Measurements from ENCODE around the gene SBF1. TPM values are rescaled to one million over a fixed set of nuclear protein-coding genes. Genes with fewer than 3 reads are reported as not detected.

The SBF1 gene
- total RNA-seq, 3 donors from 2014 or later: 30.6 to 33.1 (median 30.6) TPM

DNA sequence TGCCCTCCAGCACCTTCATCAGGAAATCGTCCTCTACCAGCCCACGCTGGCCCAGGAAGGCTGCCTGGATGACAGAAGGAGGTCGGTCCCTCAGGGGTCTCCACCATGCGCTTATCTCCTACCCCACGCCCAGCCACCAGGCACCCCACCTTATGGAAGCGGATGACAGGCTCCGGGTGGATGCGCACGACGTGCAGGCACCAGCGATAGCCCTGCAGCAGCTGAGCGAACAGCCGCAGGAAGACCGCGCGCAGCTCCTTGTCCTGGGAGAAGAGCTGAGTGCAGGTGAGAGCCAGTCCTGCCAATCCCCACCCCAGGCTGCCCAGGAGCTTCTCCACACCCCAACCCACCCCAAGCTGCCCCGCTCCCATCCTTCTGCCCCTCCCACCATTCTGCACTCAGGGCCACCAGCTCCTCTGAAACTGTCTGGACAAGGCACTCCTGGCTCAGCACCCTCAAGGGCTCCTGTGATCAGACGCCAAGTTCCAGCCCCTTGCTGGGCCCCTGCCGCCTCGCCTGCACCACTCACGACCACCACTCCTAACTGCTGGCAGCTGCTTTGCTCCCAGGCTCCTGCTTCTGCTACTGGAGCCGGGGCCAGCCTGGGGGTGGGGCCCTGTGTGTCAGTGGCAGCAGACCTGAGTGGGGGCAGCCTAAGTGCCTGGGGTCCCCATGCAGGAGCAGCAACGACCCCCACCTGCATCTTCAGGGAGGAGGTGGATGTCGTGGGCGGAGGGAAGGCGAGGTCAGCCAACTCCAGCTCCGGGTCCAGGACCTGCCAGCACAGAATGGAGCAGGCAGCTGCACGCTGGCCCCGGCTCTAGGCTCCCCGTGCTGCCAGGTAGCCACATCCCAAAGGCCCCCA, 9.5 kb downstream of the SBF1 start:
- peaks cover 28% of the 10 kb centered on the region for H3K36me3 ChIP-seq
- intact Hi-C loops (cut with DNase I; ENCODE audit: low total_unique reads): no loop called here
- peaks cover 5 to 12% of the 10 kb centered on the region in 2 donors for H3K4me1 ChIP-seq
- TF ChIP-seq, protein P1, sequence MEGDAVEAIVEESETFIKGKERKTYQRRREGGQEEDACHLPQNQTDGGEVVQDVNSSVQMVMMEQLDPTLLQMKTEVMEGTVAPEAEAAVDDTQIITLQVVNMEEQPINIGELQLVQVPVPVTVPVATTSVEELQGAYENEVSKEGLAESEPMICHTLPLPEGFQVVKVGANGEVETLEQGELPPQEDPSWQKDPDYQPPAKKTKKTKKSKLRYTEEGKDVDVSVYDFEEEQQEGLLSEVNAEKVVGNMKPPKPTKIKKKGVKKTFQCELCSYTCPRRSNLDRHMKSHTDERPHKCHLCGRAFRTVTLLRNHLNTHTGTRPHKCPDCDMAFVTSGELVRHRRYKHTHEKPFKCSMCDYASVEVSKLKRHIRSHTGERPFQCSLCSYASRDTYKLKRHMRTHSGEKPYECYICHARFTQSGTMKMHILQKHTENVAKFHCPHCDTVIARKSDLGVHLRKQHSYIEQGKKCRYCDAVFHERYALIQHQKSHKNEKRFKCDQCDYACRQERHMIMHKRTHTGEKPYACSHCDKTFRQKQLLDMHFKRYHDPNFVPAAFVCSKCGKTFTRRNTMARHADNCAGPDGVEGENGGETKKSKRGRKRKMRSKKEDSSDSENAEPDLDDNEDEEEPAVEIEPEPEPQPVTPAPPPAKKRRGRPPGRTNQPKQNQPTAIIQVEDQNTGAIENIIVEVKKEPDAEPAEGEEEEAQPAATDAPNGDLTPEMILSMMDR (IDR thresholded peaks at IDR 0.05): no peak
- no peak for TF ChIP-seq POLR2A (IDR thresholded peaks at IDR 0.05)
- no peak for TF ChIP-seq POLR2AphosphoS5 (IDR thresholded peaks at IDR 0.05)
- H3K4me3 ChIP-seq: no peak overlapping the region
- DNase-seq (ENCODE audit: low spot score in 2 of 2): no peak
- no peaks in the 10 kb centered on the region for H3K9me3 ChIP-seq
- no peaks in the 10 kb centered on the region for H3K27me3 ChIP-seq
- no peak overlapping the region for H3K27ac ChIP-seq

DNA sequence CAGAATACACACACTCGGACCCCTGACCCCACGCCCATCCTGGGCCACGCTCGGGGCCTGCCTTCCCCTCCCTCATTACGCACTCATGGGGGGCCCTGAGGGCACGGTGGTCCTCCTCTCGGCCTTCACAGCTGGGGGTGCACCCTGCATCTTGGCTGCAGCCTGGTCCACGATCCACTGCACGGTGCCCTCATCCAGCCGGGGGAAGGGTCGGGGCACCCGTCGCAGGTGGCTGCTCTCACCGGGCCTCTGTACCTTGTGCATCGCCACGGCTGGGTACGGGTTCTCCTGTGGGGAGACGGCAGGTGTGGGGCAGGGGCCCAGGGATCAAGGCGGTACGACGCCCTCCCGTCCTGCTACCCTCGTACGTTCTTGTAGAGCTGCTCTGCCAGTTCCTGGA, 10.4 kb downstream of the SBF1 start:
- DNase-seq (ENCODE audit: low spot score in 2 of 2): no peak
- Histone ChIP-seq H3K27ac (no peak overlapping the region), H3K9me3 (no peaks in the 10 kb centered on the region), H3K4me3 (no peak overlapping the region), H3K4me1 (peaks cover 0 to 3% of the 10 kb centered on the region in 2 donors), H3K36me3 (peaks cover 34% of the 10 kb centered on the region), H3K27me3 (no peaks in the 10 kb centered on the region)
- TF ChIP-seq POLR2AphosphoS5 (IDR thresholded peaks at IDR 0.05) (no peak), POLR2A (IDR thresholded peaks at IDR 0.05) (no peak)
- intact Hi-C loops (cut with DNase I; ENCODE audit: low total_unique reads): no loop called here

DNA sequence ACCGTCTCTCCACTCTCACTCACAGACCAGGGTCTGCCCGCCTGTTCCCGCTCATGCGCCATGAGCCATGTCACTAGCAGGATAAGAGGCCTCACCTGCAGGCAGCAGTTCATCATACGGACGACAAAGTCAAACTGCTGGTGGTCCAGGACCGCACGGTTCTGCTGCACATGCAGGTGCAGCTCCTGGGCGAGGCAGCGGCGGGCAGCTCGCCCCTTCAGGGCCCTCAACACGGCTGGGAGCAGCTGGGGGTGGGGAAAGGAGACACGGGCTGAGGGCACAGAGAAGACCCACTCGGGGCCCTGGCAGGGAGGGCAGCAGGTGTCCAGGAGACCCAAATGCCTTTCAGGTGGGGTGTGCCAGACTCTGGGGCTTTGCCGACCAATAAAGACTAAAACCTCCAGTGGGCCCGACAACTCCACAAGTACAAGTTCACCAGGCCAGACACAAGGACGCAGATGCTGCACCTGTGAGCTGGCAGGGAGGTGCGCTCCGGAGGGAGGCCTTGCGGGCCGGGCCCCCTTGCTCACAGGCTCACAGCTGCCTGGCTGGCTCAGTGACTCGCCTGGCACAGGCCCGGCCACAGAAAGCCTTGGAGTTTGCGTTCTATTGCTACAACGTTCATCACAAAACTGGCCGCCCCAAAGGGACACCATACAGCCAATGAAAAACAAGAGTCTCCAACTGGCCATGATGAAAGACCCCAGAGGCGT, 11.5 kb downstream of the SBF1 start:
- Histone ChIP-seq H3K4me3 (no peak overlapping the region), H3K27me3 (no peaks in the 10 kb centered on the region), H3K27ac (no peak overlapping the region), H3K4me1 (no peaks in the 10 kb centered on the region), H3K9me3 (no peaks in the 10 kb centered on the region), H3K36me3 (peaks cover 42% of the 10 kb centered on the region)
- DNase-seq (ENCODE audit: low spot score in 2 of 2): no peak
- intact Hi-C loops (cut with DNase I; ENCODE audit: low total_unique reads): no loop called here
- TF ChIP-seq, protein P1 (IDR thresholded peaks at IDR 0.05): no peak
- no peak for TF ChIP-seq POLR2A (IDR thresholded peaks at IDR 0.05)
- no peak for TF ChIP-seq POLR2AphosphoS5 (IDR thresholded peaks at IDR 0.05)

DNA sequence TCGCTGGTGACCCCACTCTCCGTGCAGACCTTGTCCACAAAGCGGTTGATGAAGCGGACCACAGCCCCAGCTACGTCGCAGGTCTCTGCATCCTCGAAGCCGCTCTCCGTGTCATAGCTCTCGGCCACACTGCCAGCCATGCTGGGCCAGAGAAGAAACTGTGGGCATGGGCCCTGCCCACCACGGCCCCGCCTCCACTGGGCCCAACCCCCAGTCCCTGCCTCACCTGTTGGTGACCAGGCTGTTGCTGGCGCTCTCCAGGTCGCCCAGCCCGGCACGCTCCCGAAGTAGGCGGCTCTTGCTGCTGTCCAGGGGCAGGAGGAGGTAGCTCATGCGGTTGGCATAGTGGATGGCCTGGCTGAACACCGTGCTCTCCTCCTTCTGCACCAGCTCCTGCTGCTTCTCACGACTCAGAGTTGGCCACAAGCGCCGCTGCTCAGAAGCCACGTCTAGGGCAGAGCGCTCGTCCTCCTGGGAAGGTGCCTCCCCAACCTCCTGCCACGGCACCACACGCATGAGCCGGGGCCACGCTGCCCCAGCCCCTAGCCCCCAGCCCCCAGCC, 12.8 kb downstream of the SBF1 start:
- H3K4me3 ChIP-seq: no peak overlapping the region
- no peaks in the 10 kb centered on the region for H3K4me1 ChIP-seq
- TF ChIP-seq, protein P1 (IDR thresholded peaks at IDR 0.05): no peak
- TF ChIP-seq POLR2A (IDR thresholded peaks at IDR 0.05) (no peak), POLR2AphosphoS5 (IDR thresholded peaks at IDR 0.05) (no peak)
- H3K27me3 ChIP-seq: no peaks in the 10 kb centered on the region
- H3K27ac ChIP-seq: no peak overlapping the region
- no peak for DNase-seq (ENCODE audit: low spot score in 2 of 2)
- H3K9me3 ChIP-seq: no peaks in the 10 kb centered on the region
- H3K36me3 ChIP-seq: peaks cover 42% of the 10 kb centered on the region
- intact Hi-C loops (cut with DNase I; ENCODE audit: low total_unique reads): no loop called here

DNA sequence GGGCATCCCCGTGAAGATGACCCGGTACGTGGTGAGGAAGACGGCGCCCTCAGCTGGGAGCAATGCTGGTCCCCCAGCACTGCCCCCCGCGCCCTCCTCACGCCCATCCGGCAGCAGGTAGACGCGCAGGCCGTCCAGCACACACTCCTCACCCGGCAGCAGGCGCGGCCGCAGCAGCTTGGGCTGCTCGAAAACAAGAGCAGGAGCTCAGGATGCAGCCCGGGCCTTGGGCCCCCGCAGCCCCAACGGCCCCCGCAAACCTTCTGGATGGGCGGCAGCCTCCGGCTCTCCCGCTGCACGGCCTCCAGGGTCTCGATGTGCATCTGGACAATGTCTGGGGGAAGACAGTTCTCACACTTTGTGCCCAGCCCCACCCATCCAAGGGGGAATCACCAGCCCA, 13.3 kb downstream of the SBF1 start:
- no peak for DNase-seq (ENCODE audit: low spot score in 2 of 2)
- no peak for TF ChIP-seq POLR2AphosphoS5 (IDR thresholded peaks at IDR 0.05)
- TF ChIP-seq, protein P1 (IDR thresholded peaks at IDR 0.05): no peak
- TF ChIP-seq POLR2A (IDR thresholded peaks at IDR 0.05): no peak

More for the DNA sequence above, 13.3 kb downstream of the SBF1 start:
- Histone ChIP-seq H3K36me3 (peaks cover 42% of the 10 kb centered on the region), H3K9me3 (no peaks in the 10 kb centered on the region), H3K4me1 (no peaks in the 10 kb centered on the region), H3K27ac (no peak overlapping the region), H3K4me3 (no peak overlapping the region), H3K27me3 (no peaks in the 10 kb centered on the region)
- intact Hi-C loops (cut with DNase I; ENCODE audit: low total_unique reads): no loop called here
